ENCODE data around the gene ATOH7. TPM values are rescaled to one million over a fixed set of nuclear protein-coding genes. Genes with fewer than 3 reads are reported as not detected.

The ATOH7 gene
- total and polyA plus RNA-seq, 2 of the 4 experiments (the other 2 are of a cell fraction), result 0.05 TPM; not detected in 1

DNA sequence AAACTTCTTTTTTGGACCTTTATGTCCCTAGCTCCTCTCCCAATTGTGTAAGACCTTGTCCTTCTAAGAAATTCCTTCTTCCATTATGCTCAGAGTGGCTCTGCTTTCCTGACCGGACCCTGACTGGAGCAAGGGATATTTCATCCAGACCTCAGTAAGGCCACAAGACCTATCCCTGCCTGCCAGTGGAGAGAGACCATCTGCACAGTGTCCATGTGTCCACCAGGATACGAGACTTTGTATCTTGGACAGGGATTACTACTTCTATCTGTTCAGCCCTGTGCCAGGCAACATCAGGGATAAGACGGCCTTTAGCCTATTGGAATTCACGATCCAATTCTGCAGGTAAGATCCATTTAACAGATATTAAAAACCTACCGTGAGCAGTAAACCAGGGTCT is 7.2 kb upstream of the ATOH7 start:
- POLR2A ChIA-PET (ENCODE audit: unreplicated experiment), result no interaction called here
- H3K27me3 ChIP-seq (ENCODE audit: control insufficient read depth, insufficient read depth, low read length), result peaks cover 38% of the 10 kb centered on the region
- H3K36me3 ChIP-seq (ENCODE audit: control insufficient read depth, insufficient read depth, low read length), result no peaks in the 10 kb centered on the region
- intact Hi-C loops (cut with micrococcal nuclease) (no loop called here), in situ Hi-C loops (cut with MboI; ENCODE audit: low sequenced_read_pairs) (no loop called here), dilution Hi-C loops (cut with HindIII; ENCODE audit: low sequenced_read_pairs, unreplicated experiment) (no loop called here)
- H3K18ac ChIP-seq (ENCODE audit: low read depth, low read length), result no peak overlapping the region
- H3K4me3 ChIP-seq (ENCODE audit: insufficient read depth, low read depth, low read length), result no peak overlapping the region
- no peak for DNase-seq
- no peak overlapping the region for H2BK5ac ChIP-seq (ENCODE audit: low read depth, low read length, poor library complexity, severe bottlenecking)
- CTCF ChIA-PET, result no interaction called here
- no peak overlapping the region for H3K4me2 ChIP-seq (ENCODE audit: low read depth, low read length)
- no peak overlapping the region for H2AFZ ChIP-seq (replicated peaks; ENCODE audit: low read length, poor library complexity)
- no peaks in the 10 kb centered on the region for H3K79me1 ChIP-seq (ENCODE audit: low read depth in 1 of 2, low read length in 2 of 2)
- 91% methylated on average over 1 of the region's 5 CpGs; no CpG with 5 or more reads in 1 of the 2 experiments for WGBS, 2 experiments (ENCODE audit: extremely low coverage in 2 of 2, insufficient read length in 1 of 2)
- H2AK9ac ChIP-seq (replicated peaks; ENCODE audit: low read depth, low read length, poor library complexity), result no peak overlapping the region
- H2AK5ac ChIP-seq (ENCODE audit: low read depth, low read length), result no peak overlapping the region
- H4K91ac ChIP-seq (ENCODE audit: insufficient read depth, low read depth, low read length), result no peak overlapping the region
- H4K8ac ChIP-seq (ENCODE audit: low read depth in 2 of 2, low read length in 2 of 2), result no peak overlapping the region
- H4K5ac ChIP-seq (ENCODE audit: low read depth, low read length), result no peak overlapping the region
- H3K56ac ChIP-seq (ENCODE audit: extremely low read depth, insufficient read depth, low read length), result no peak overlapping the region
- no peak overlapping the region for H2BK120ac ChIP-seq (ENCODE audit: low read depth, low read length)
- H3K9me1 ChIP-seq (ENCODE audit: insufficient read depth, low read length), result no peaks in the 10 kb centered on the region
- no peak overlapping the region for H2BK20ac ChIP-seq (ENCODE audit: low read depth, low read length)
- H3K14ac ChIP-seq (replicated peaks; ENCODE audit: low read depth, low read length), result no peak overlapping the region
- no peak overlapping the region for H3K23ac ChIP-seq (ENCODE audit: low read depth, low read length)
- BruUV-seq (replicated peaks), result no TSS peak
- H4K20me1 ChIP-seq (ENCODE audit: insufficient read depth, low read length), result no peaks in the 10 kb centered on the region
- H3K4me1 ChIP-seq (ENCODE audit: control insufficient read depth, insufficient read depth, low read length), result peaks cover 5% of the 10 kb centered on the region; the same call in 1 of the 2 replicates
- H3K9ac ChIP-seq (ENCODE audit: low read depth, low read length), result no peak overlapping the region
- no peak overlapping the region for H3K27ac ChIP-seq (ENCODE audit: insufficient read depth, low read length)
- H2BK15ac ChIP-seq (ENCODE audit: low read depth, low read length), result no peak overlapping the region
- no peak overlapping the region for H3K4ac ChIP-seq (ENCODE audit: low read depth, low read length)
- no peaks in the 10 kb centered on the region for H3K9me3 ChIP-seq (ENCODE audit: control insufficient read depth, insufficient read depth, low read length)
- TF ChIP-seq, protein P1, sequence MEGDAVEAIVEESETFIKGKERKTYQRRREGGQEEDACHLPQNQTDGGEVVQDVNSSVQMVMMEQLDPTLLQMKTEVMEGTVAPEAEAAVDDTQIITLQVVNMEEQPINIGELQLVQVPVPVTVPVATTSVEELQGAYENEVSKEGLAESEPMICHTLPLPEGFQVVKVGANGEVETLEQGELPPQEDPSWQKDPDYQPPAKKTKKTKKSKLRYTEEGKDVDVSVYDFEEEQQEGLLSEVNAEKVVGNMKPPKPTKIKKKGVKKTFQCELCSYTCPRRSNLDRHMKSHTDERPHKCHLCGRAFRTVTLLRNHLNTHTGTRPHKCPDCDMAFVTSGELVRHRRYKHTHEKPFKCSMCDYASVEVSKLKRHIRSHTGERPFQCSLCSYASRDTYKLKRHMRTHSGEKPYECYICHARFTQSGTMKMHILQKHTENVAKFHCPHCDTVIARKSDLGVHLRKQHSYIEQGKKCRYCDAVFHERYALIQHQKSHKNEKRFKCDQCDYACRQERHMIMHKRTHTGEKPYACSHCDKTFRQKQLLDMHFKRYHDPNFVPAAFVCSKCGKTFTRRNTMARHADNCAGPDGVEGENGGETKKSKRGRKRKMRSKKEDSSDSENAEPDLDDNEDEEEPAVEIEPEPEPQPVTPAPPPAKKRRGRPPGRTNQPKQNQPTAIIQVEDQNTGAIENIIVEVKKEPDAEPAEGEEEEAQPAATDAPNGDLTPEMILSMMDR (conservative IDR thresholded peaks at IDR 0.05; ENCODE audit: low read depth, low read length), result no peak
- TF ChIP-seq, protein P2, sequence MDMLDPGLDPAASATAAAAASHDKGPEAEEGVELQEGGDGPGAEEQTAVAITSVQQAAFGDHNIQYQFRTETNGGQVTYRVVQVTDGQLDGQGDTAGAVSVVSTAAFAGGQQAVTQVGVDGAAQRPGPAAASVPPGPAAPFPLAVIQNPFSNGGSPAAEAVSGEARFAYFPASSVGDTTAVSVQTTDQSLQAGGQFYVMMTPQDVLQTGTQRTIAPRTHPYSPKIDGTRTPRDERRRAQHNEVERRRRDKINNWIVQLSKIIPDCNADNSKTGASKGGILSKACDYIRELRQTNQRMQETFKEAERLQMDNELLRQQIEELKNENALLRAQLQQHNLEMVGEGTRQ (IDR thresholded peaks at IDR 0.05; ENCODE audit: low read depth, low read length), result no peak
- TF ChIP-seq MAFK (IDR thresholded peaks at IDR 0.05; ENCODE audit: low read depth, low read length) (no peak), CHD1 (IDR thresholded peaks at IDR 0.05; ENCODE audit: low read depth, low read length) (no peak), CEBPB (IDR thresholded peaks at IDR 0.05; ENCODE audit: low read depth, low read length) (no peak), FOS (IDR thresholded peaks at IDR 0.05; ENCODE audit: low read depth, low read length) (no peak), BHLHE40 (IDR thresholded peaks at IDR 0.05; ENCODE audit: low read depth, low read length) (no peak), SMC3 (IDR thresholded peaks at IDR 0.05; ENCODE audit: low read depth, low read length) (no peak), POLR2A (IDR thresholded peaks at IDR 0.05; ENCODE audit: low read depth, low read length) (no peak), MAZ (IDR thresholded peaks at IDR 0.05; ENCODE audit: borderline replicate concordance, low read depth, low read length) (no peak), RCOR1 (IDR thresholded peaks at IDR 0.05; ENCODE audit: insufficient replicate concordance, low read length) (no peak), RAD21 (IDR thresholded peaks at IDR 0.05; ENCODE audit: low read length) (no peak), NFE2L2 (IDR thresholded peaks at IDR 0.05; ENCODE audit: low read depth, low read length) (no peak), RFX5 (IDR thresholded peaks at IDR 0.05; ENCODE audit: low read depth, low read length) (no peak), MXI1 (IDR thresholded peaks at IDR 0.05; ENCODE audit: borderline replicate concordance, low read depth, low read length) (no peak)
- TF ChIP-seq, protein P3, sequence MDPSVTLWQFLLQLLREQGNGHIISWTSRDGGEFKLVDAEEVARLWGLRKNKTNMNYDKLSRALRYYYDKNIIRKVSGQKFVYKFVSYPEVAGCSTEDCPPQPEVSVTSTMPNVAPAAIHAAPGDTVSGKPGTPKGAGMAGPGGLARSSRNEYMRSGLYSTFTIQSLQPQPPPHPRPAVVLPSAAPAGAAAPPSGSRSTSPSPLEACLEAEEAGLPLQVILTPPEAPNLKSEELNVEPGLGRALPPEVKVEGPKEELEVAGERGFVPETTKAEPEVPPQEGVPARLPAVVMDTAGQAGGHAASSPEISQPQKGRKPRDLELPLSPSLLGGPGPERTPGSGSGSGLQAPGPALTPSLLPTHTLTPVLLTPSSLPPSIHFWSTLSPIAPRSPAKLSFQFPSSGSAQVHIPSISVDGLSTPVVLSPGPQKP (IDR thresholded peaks at IDR 0.05; ENCODE audit: borderline replicate concordance, low read depth, low read length), result no peak
- ATAC-seq (ENCODE audit: low read depth), result no peak

All from IMR-90 (cell line).